Measurements from ENCODE around the gene PRKAA1.
"Not testable (repeated sequence)": the region's sequence is repeated elsewhere in the genome, so short reads cannot be mapped to it uniquely, and the experiment has no call there.

The PRKAA1 gene

GRCh38 chr5:40825461-40826043 is 27.4 kb upstream of the PRKAA1 start:
- not testable (repeated sequence) for DNase-seq (ENCODE audit: low spot score)

- peak; percentile 23 for DNase-seq (ENCODE audit: low spot score)
Observed at GRCh38 chr5:40823459-40823858, 25.3 kb upstream of the PRKAA1 start.

- no peak for DNase-seq (ENCODE audit: low spot score)
Observed at GRCh38 chr5:40813698-40814281, 15.6 kb upstream of the PRKAA1 start.

- no peak for DNase-seq (ENCODE audit: low spot score)
Observed at GRCh38 chr5:40812125-40812524, 14.0 kb upstream of the PRKAA1 start.

- no peak for DNase-seq (ENCODE audit: low spot score)
Observed at GRCh38 chr5:40801771-40802562, 3.8 kb upstream of the PRKAA1 start.

GRCh38 chr5:40799258-40799657 is 1.1 kb upstream of the PRKAA1 start:
- DNase-seq (ENCODE audit: low spot score), result no peak

- no peak for DNase-seq (ENCODE audit: low spot score)
Observed at GRCh38 chr5:40798801-40799210, 632 bp upstream of the PRKAA1 start.

GRCh38 chr5:40797273-40798011 is 732 bp downstream of the PRKAA1 start:
- peak; percentile 85 for DNase-seq (ENCODE audit: low spot score)

GRCh38 chr5:40796487-40796889 is 1.7 kb downstream of the PRKAA1 start:
- no peak for DNase-seq (ENCODE audit: low spot score)

- not testable (repeated sequence) for DNase-seq (ENCODE audit: low spot score)
Observed at GRCh38 chr5:40794877-40795276, 3.3 kb downstream of the PRKAA1 start.

GRCh38 chr5:40794340-40794739 is 3.8 kb downstream of the PRKAA1 start:
- DNase-seq (ENCODE audit: low spot score), result not testable (repeated sequence)

GRCh38 chr5:40792691-40793090 is 5.5 kb downstream of the PRKAA1 start:
- DNase-seq (ENCODE audit: low spot score), result not testable (repeated sequence)

- no peak for DNase-seq (ENCODE audit: low spot score)
Observed at GRCh38 chr5:40791715-40792139, 6.4 kb downstream of the PRKAA1 start.

- DNase-seq (ENCODE audit: low spot score), result no peak
Observed at GRCh38 chr5:40790947-40791593, 7.1 kb downstream of the PRKAA1 start.

- DNase-seq (ENCODE audit: low spot score), result not testable (repeated sequence)
Observed at GRCh38 chr5:40788941-40789340, 9.2 kb downstream of the PRKAA1 start.

GRCh38 chr5:40787986-40788385 is 10.2 kb downstream of the PRKAA1 start:
- no peak for DNase-seq (ENCODE audit: low spot score)

- DNase-seq (ENCODE audit: low spot score), result not testable (repeated sequence)
Observed at GRCh38 chr5:40786664-40787063, 11.5 kb downstream of the PRKAA1 start.

- no peak for DNase-seq (ENCODE audit: low spot score)
Observed at GRCh38 chr5:40784916-40785315, 13.3 kb downstream of the PRKAA1 start.

GRCh38 chr5:40784027-40784653 is 14.0 kb downstream of the PRKAA1 start:
- DNase-seq (ENCODE audit: low spot score), result no peak

GRCh38 chr5:40781843-40782409 is 16.2 kb downstream of the PRKAA1 start:
- DNase-seq (ENCODE audit: low spot score), result no peak

GRCh38 chr5:40780858-40781257 is 17.3 kb downstream of the PRKAA1 start:
- DNase-seq (ENCODE audit: low spot score), result no peak

Measured in D341Med (cell line).